HUDEP-2 (cell line): ENCODE data around the gene GIMAP2.
"Not testable (repeated sequence)": the region's sequence is repeated elsewhere in the genome, so short reads cannot be mapped to it uniquely, and the experiment has no call there.

Experiments
- DNase-seq, 76 experiments: peaks; one replicate each; lab custom pipeline; 2025; ENCODE audit not compliant: unreplicated experiment in 76 of 76; lab: John Stamatoyannopoulos, UW

GIMAP2 gene

GRCh38 chr7:150685219-150686029 lies at the start of gene GIMAP2:
GIMAP2 (plus strand) TSS chr7:150685706; CDS start chr7:150687060, 1,354 bp downstream.
- DNase-seq, result peak in 4 of 76 experiments; percentile 1 to 27 (median 2)

GRCh38 chr7:150641854-150642253 lies 43.7 kb upstream of the GIMAP2 start:
- no peak for DNase-seq

GRCh38 chr7:150642926-150643325 lies 42.6 kb upstream of the GIMAP2 start:
- DNase-seq, result no peak

GRCh38 chr7:150645259-150646020 lies 40.1 kb upstream of the GIMAP2 start:
- no peak for DNase-seq

- no peak for DNase-seq
Observed at GRCh38 chr7:150648353-150649079, 37.0 kb upstream of the GIMAP2 start.

- no peak for DNase-seq
Observed at GRCh38 chr7:150649080-150649385, 36.5 kb upstream of the GIMAP2 start.

- no peak for DNase-seq
Observed at GRCh38 chr7:150654692-150655091, 30.8 kb upstream of the GIMAP2 start.

- no peak for DNase-seq
Observed at GRCh38 chr7:150656047-150656446, 29.5 kb upstream of the GIMAP2 start.

- no peak for DNase-seq
Observed at GRCh38 chr7:150657526-150657925, 28.0 kb upstream of the GIMAP2 start.

- DNase-seq, result no peak
Observed at GRCh38 chr7:150660939-150661613, 24.4 kb upstream of the GIMAP2 start.

GRCh38 chr7:150662821-150663220 lies 22.7 kb upstream of the GIMAP2 start:
- DNase-seq, result not testable (repeated sequence)

- DNase-seq, result no peak
Observed at GRCh38 chr7:150663802-150664494, 21.6 kb upstream of the GIMAP2 start.

- no peak for DNase-seq
Observed at GRCh38 chr7:150665089-150665748, 20.3 kb upstream of the GIMAP2 start.

- DNase-seq, result no peak
Observed at GRCh38 chr7:150665896-150666295, 19.6 kb upstream of the GIMAP2 start.

GRCh38 chr7:150666412-150666811 lies 19.1 kb upstream of the GIMAP2 start:
- no peak for DNase-seq

- DNase-seq, result no peak
Observed at GRCh38 chr7:150668472-150668911, 17.0 kb upstream of the GIMAP2 start.

- DNase-seq, result no peak
Observed at GRCh38 chr7:150668977-150669376, 16.5 kb upstream of the GIMAP2 start.

GRCh38 chr7:150671798-150672585 lies 13.5 kb upstream of the GIMAP2 start:
- not testable (repeated sequence) for DNase-seq

- no peak for DNase-seq
Observed at GRCh38 chr7:150675714-150676113, 9.8 kb upstream of the GIMAP2 start.
